KMS-11 (cell line): ENCODE results near the gene CHKB.

ENCODE experiments used
- H2AFZ ChIP-seq: fragments of 200-600 bp; sonication (generic); 2 replicates; pipeline ENCODE4 v1.6.1; 2016; ENCODE audit warnings: antibody characterized with exemption, mixed run types, low read depth
- H3K27ac ChIP-seq: fragments of 200-600 bp; sonication (generic); 2 replicates; pipeline ENCODE4 v1.6.1; 2016; ENCODE audit warnings: mild to moderate bottlenecking, mixed run types
- H3K27me3 ChIP-seq: fragments of 200-600 bp; sonication (generic); 2 replicates; pipeline ENCODE4 v1.6.1; 2017; ENCODE audit warnings: mild to moderate bottlenecking, low read depth, mixed run types, moderate library complexity; ENCODE audit not compliant: insufficient read depth
- H3K36me3 ChIP-seq: fragments of 200-600 bp; sonication (generic); 2 replicates; pipeline ENCODE4 v1.6.1; 2017; ENCODE audit warnings: mild to moderate bottlenecking, mixed run types; ENCODE audit not compliant: insufficient read depth
- H3K4me1 ChIP-seq: fragments of 200-600 bp; sonication (generic); 2 replicates; pipeline ENCODE4 v1.6.1; 2016; ENCODE audit warnings: mild to moderate bottlenecking, low read depth, mixed run types; ENCODE audit not compliant: poor library complexity, severe bottlenecking
- H3K4me2 ChIP-seq: fragments of 200-600 bp; sonication (generic); 2 replicates; pipeline ENCODE4 v1.7.0; 2016; ENCODE audit warnings: mild to moderate bottlenecking, mixed run types
- H3K4me3 ChIP-seq: fragments of 200-600 bp; sonication (generic); IDR thresholded peaks from 2 replicates; pipeline ENCODE4 v1.6.1; 2017; ENCODE audit warnings: low read depth, low read length, mixed read lengths; ENCODE audit not compliant: insufficient read depth
- H3K79me2 ChIP-seq: fragments of 200-600 bp; sonication (generic); 2 replicates; pipeline ENCODE4 v1.6.1; 2016; ENCODE audit warnings: low read depth, mixed run types; ENCODE audit not compliant: insufficient read depth
- H3K9ac ChIP-seq: fragments of 200-600 bp; sonication (generic); 2 replicates; pipeline ENCODE4 v1.6.1; 2016; ENCODE audit warnings: mild to moderate bottlenecking, mixed run types
- H4K20me1 ChIP-seq: fragments of 200-600 bp; sonication (generic); 2 replicates; pipeline ENCODE4 v1.6.1; 2016; ENCODE audit warnings: mild to moderate bottlenecking, mixed run types; ENCODE audit not compliant: insufficient read depth
- TF ChIP-seq, protein P1 (sequence below): fragments of 200-600 bp; sonication (generic); conservative IDR thresholded peaks from 2 replicates; pipeline ENCODE4 v1.6.1; 2017; ENCODE audit warnings: low read depth, mild to moderate bottlenecking, antibody characterized with exemption, low read length, moderate library complexity, mixed read lengths

CHKB gene, protein sequence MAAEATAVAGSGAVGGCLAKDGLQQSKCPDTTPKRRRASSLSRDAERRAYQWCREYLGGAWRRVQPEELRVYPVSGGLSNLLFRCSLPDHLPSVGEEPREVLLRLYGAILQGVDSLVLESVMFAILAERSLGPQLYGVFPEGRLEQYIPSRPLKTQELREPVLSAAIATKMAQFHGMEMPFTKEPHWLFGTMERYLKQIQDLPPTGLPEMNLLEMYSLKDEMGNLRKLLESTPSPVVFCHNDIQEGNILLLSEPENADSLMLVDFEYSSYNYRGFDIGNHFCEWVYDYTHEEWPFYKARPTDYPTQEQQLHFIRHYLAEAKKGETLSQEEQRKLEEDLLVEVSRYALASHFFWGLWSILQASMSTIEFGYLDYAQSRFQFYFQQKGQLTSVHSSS

DNA sequence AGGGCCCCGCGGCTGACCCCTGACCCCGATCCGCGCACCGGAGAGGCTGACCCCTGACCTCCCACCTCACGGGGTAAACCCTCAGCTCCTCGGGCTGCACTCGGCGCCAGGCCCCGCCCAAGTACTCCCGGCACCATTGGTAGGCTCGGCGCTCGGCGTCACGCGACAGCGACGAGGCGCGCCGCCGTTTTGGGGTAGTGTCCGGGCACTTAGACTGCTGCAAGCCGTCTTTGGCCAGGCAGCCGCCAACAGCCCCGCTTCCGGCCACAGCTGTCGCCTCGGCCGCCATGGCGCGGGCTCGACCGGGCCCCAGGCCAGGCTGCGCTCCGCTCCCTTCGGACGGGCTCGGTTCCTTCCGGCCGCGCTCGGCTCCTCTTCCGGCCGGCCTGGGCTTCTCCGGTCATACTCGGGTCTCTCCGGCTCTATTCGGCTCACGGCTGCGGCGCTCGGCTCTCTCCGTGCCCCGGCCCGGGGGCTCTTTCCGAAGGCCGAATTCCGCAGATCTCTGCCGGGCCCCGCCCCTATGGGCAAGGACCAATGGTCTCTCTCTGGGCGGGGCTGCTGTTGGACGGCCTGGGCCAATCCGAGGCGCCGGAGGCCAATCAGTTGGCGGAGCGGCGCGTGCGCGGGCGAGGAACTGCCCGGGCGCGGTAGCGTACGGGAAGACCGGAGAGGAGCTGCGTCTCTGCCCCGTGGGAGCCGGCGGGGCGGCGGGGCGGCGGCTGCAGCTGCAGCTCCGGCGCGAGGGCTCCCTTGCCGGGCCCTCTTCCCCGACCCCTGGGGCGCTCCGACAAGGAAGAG lies at the start of gene CHKB:
Gene CHKB, minus strand, starts transcription at position 357 of the 801 bp plus-strand sequence. Its CDS starts 68 bp downstream, at position 289.
- Histone ChIP-seq H3K36me3 (no peaks in the 10 kb centered on the region), H3K4me2 (peak within 1 kb of the TSS; percentile 57; the same call in 1 of the 2 replicates), H3K4me3 (peak within 1 kb of the TSS; percentile 27), H3K9ac (peak within 1 kb of the TSS; percentile 80), H2AFZ (peak within 1 kb of the TSS; percentile 71), H4K20me1 (no peaks in the 10 kb centered on the region), H3K4me1 (peaks cover 4% of the 10 kb centered on the region), H3K27me3 (no peaks in the 10 kb centered on the region), H3K79me2 (no peaks in the 10 kb centered on the region), H3K27ac (peak within 1 kb of the TSS; percentile 64)
- TF ChIP-seq, protein P1, sequence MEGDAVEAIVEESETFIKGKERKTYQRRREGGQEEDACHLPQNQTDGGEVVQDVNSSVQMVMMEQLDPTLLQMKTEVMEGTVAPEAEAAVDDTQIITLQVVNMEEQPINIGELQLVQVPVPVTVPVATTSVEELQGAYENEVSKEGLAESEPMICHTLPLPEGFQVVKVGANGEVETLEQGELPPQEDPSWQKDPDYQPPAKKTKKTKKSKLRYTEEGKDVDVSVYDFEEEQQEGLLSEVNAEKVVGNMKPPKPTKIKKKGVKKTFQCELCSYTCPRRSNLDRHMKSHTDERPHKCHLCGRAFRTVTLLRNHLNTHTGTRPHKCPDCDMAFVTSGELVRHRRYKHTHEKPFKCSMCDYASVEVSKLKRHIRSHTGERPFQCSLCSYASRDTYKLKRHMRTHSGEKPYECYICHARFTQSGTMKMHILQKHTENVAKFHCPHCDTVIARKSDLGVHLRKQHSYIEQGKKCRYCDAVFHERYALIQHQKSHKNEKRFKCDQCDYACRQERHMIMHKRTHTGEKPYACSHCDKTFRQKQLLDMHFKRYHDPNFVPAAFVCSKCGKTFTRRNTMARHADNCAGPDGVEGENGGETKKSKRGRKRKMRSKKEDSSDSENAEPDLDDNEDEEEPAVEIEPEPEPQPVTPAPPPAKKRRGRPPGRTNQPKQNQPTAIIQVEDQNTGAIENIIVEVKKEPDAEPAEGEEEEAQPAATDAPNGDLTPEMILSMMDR, result no peak

DNA sequence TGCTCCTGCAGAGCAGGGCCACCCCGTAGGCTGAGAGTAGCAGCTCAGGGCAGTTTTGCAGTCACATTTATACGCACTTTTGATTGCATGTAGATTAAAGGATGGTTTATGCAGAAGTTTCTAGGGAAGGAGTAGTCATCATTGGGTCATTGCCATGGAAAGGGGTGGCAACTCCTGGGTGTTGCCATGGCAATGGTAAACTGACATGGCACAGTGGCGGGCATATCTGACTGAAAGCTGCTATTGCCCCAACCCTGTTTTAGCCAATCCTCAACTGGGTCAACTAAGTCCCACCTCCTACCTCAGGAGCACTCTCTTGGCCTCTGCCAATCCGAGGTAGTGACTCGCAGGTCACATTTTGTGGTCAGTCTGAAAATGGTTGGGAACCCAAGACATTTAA lies 47.7 kb upstream of the CHKB start:
- Histone ChIP-seq H3K4me3 (no peak overlapping the region), H3K9ac (no peak overlapping the region), H4K20me1 (no peaks in the 10 kb centered on the region), H3K4me1 (no peaks in the 10 kb centered on the region), H3K4me2 (no peak overlapping the region), H2AFZ (no peak overlapping the region), H3K27me3 (no peaks in the 10 kb centered on the region), H3K27ac (no peak overlapping the region), H3K79me2 (no peaks in the 10 kb centered on the region), H3K36me3 (no peaks in the 10 kb centered on the region)
- TF ChIP-seq, protein P1, result no peak

DNA sequence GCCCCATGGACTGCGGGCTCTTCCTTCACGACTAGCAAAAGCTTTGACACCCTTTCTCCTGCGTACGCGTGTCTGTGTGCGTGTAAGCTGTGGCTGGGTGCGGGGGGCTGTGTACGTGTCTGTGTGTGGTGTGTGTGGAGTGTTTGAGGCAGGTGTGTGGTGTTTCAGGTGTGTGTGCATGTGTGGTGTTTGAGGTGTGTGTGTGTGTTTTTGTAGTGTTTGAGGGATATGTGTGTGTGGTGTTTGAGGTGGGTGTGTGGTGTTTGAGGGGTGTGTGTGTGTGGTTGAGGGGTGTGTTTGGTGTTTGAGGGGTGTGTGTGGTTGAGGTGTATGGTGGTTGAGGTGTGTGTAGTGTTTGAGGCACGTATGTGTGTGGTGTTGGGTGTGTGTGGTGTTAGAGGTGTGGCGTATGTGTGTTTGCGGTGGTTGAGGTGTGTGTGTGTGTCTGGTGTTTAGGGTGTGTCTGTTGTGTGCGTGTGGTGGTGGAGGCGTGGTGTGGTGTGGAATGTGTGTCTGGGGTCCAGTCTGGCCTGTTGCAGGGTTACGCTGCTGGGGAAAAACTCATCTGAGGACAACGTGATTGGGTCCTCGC lies 46.0 kb upstream of the CHKB start:
- H4K20me1 ChIP-seq, result no peaks in the 10 kb centered on the region
- no peaks in the 10 kb centered on the region for H3K27me3 ChIP-seq
- H3K9ac ChIP-seq, result peak overlapping the region; percentile 37; the same call in 1 of the 2 replicates
- TF ChIP-seq, protein P1, result no peak
- no peaks in the 10 kb centered on the region for H3K36me3 ChIP-seq
- H3K4me1 ChIP-seq, result no peaks in the 10 kb centered on the region
- H3K4me3 ChIP-seq, result no peak overlapping the region
- H3K4me2 ChIP-seq, result peak overlapping the region; percentile 78
- no peak overlapping the region for H3K27ac ChIP-seq
- peak overlapping the region; percentile 79 for H2AFZ ChIP-seq
- no peaks in the 10 kb centered on the region for H3K79me2 ChIP-seq

DNA sequence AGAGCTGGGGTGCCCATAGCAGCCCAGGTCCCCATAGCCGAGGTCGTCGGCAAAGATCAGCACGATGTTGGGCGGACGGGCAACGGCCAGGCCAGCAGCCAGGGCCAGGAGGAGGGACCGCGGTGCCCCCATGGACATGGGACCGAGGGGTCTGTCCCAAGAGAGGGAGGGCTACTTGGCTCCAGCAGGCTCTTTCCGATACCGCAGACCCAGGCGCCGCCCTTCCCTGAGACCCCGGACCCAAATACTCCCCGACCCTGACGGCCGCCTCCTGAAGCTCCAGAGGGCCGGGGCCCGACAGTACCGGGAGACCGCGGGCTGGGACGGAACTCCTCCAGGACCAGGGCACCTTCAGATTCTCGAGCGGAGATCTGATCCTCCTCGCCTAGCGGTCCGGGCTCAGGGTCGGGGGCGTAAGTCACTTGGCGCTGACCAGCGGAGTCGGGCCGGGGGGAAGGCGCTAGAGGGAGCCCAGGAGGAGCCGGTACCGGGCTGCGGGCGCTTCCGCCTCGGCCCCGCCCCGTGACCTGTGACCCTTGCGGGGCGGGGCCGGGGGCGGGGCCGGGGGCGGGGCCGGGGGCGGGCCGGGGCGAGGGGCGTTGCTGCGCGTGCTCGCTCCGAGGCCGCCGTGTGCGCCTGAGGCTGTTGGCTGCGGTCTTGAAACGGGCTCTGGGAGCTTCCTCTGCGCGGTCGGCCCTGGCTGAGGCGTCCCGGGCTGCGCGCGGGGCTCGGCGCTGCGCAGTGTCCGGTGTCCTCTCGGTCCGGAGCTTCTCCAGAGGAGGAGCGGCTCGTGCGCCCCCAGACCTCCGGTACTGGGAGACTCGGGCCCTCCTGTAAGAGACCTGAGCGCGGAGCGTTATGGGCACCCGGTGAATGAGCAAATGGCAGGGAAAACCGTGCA lies 45.2 kb upstream of the CHKB start, which contains the start of gene ARSA:
Gene ARSA, minus strand, starts transcription at position 511 of the 901 bp plus-strand sequence. Its CDS starts 373 bp downstream, at position 138.
- Histone ChIP-seq H3K27me3 (no peaks in the 10 kb centered on the region), H3K9ac (peak within 1 kb of the TSS; percentile 37; the same call in 1 of the 2 replicates), H4K20me1 (no peaks in the 10 kb centered on the region), H3K4me3 (no peak within 1 kb of the TSS), H3K27ac (no peak within 1 kb of the TSS), H3K4me2 (peak within 1 kb of the TSS; percentile 78), H2AFZ (peak within 1 kb of the TSS; percentile 79), H3K36me3 (no peaks in the 10 kb centered on the region), H3K79me2 (no peaks in the 10 kb centered on the region), H3K4me1 (no peaks in the 10 kb centered on the region)
- TF ChIP-seq, protein P1, result no peak
